Transverse colon (tissue), 3 donors: ENCODE data around the gene XBP1.
"Not testable (repeated sequence)": the region's sequence is repeated elsewhere in the genome, so short reads cannot be mapped to it uniquely, and the experiment has no call there.

Source experiments
- CTCF ChIP-seq, 5 experiments: fragments of 200-600 bp in 3 of 5; fragments of 450-650 bp in 2 of 5; sonication (generic) in 3 of 5; IDR thresholded peaks; 1 replicate in 2 of 5; 2 replicates in 3 of 5; pipeline ENCODE4 v1.5.1; 2016 to 2017; ENCODE audit warnings: antibody characterized with exemption in 5 of 5, inconsistent platforms in 3 of 5, mild to moderate bottlenecking in 2 of 5, moderate library complexity in 1 of 5
- POLR2A ChIP-seq: fragments of 450-650 bp; IDR thresholded peaks from one replicate; pipeline ENCODE4 v1.6.1; 2016; ENCODE audit warnings: antibody characterized with exemption, mild to moderate bottlenecking, moderate library complexity

- not testable (repeated sequence) for TF ChIP-seq POLR2A; CTCF (IDR thresholded peaks at IDR 0.05)
Observed at GRCh38 chr22:28754512-28754911, 45.9 kb downstream of the XBP1 start.
